HEK293 (cell line): ENCODE data around the gene WDR88.

Experiments
- BCL11B ChIP-seq: fragments of 450-650 bp; formaldehyde crosslinking; IDR thresholded peaks from 2 replicates; pipeline ENCODE4 v1.5.1; 2016; ENCODE audit warnings: low read depth, missing biosample characterization, missing genetic modification characterization
- FEZF1 ChIP-seq: fragments of 450-650 bp; formaldehyde crosslinking; IDR thresholded peaks from 2 replicates; pipeline ENCODE4 v1.5.1; 2016; ENCODE audit warnings: missing biosample characterization, missing genetic modification characterization
- GFI1B ChIP-seq: fragments of 450-650 bp; formaldehyde crosslinking; IDR thresholded peaks from 2 replicates; pipeline ENCODE4 v1.5.1; 2016; ENCODE audit warnings: missing biosample characterization, missing genetic modification characterization
- GLI4 ChIP-seq: fragments of 450-650 bp; formaldehyde crosslinking; IDR thresholded peaks from 2 replicates; pipeline ENCODE4 v1.5.1; 2016; ENCODE audit warnings: missing biosample characterization, missing genetic modification characterization
- KLF7 ChIP-seq: fragments of 450-650 bp; formaldehyde crosslinking; IDR thresholded peaks from 2 replicates; pipeline ENCODE4 v1.5.1; 2016; ENCODE audit warnings: missing biosample characterization, missing genetic modification characterization, borderline replicate concordance
- KLF9 ChIP-seq: fragments of 450-650 bp; formaldehyde crosslinking; IDR thresholded peaks from 2 replicates; pipeline ENCODE4 v1.5.1; 2016; ENCODE audit warnings: missing biosample characterization, missing genetic modification characterization, low read depth
- OSR2 ChIP-seq: fragments of 450-650 bp; formaldehyde crosslinking; IDR thresholded peaks from 2 replicates; pipeline ENCODE4 v1.5.1; 2016; ENCODE audit warnings: missing biosample characterization, missing genetic modification characterization
- PRDM1 ChIP-seq: fragments of 450-650 bp; formaldehyde crosslinking; IDR thresholded peaks from 2 replicates; pipeline ENCODE4; 2016; ENCODE audit warnings: missing biosample characterization, missing genetic modification characterization
- RBAK ChIP-seq: fragments of 450-650 bp; formaldehyde crosslinking; IDR thresholded peaks from 2 replicates; pipeline ENCODE4 v1.5.1; 2016; ENCODE audit warnings: missing biosample characterization, missing genetic modification characterization
- SETDB1 ChIP-seq: IDR thresholded peaks from one replicate; pipeline ENCODE4 v1.6.1; 2017; ENCODE audit warnings: mild to moderate bottlenecking, low read length, moderate library complexity, mixed read lengths; ENCODE audit not compliant: insufficient read length
- ZFHX2 ChIP-seq: fragments of 450-650 bp; formaldehyde crosslinking; conservative IDR thresholded peaks from 2 replicates; pipeline ENCODE4 v1.5.1; 2016; ENCODE audit warnings: missing biosample characterization, missing genetic modification characterization
- ZNF175 ChIP-seq: fragments of 450-650 bp; formaldehyde crosslinking; IDR thresholded peaks from 2 replicates; pipeline ENCODE4 v1.5.1; 2016; ENCODE audit warnings: missing biosample characterization, missing genetic modification characterization
- ZNF184 ChIP-seq: fragments of 450-650 bp; IDR thresholded peaks from 2 replicates; pipeline ENCODE4 v1.5.1; 2018; ENCODE audit warnings: missing biosample characterization, mild to moderate bottlenecking, missing genetic modification characterization
- ZNF324 ChIP-seq: fragments of 450-650 bp; formaldehyde crosslinking; IDR thresholded peaks from 2 replicates; pipeline ENCODE4 v1.5.1; 2016; ENCODE audit warnings: missing biosample characterization, missing genetic modification characterization
- ZNF571 ChIP-seq: fragments of 450-650 bp; formaldehyde crosslinking; IDR thresholded peaks from 2 replicates; pipeline ENCODE4 v1.5.0; 2017; ENCODE audit warnings: missing biosample characterization, missing genetic modification characterization
- ZNF707 ChIP-seq: fragments of 450-650 bp; formaldehyde crosslinking; IDR thresholded peaks from 2 replicates; pipeline ENCODE4 v1.5.1; 2016; ENCODE audit warnings: missing biosample characterization, missing genetic modification characterization
- ZNF747 ChIP-seq: fragments of 450-650 bp; formaldehyde crosslinking; IDR thresholded peaks from 2 replicates; pipeline ENCODE4 v1.5.1; 2016; ENCODE audit warnings: missing biosample characterization, missing genetic modification characterization
- TF ChIP-seq, protein P1 (sequence below): fragments of 450-650 bp; formaldehyde crosslinking; IDR thresholded peaks from 2 replicates; pipeline ENCODE4 v1.5.1; 2016; ENCODE audit warnings: missing biosample characterization, missing genetic modification characterization, borderline replicate concordance
- TF ChIP-seq, protein P2 (sequence below): fragments of 450-650 bp; formaldehyde crosslinking; IDR thresholded peaks from 2 replicates; pipeline ENCODE4 v1.5.1; 2016; ENCODE audit warnings: missing biosample characterization, missing genetic modification characterization
- TF ChIP-seq, protein P3 (sequence below): fragments of 450-650 bp; formaldehyde crosslinking; IDR thresholded peaks from 2 replicates; pipeline ENCODE4 v1.5.1; 2017; ENCODE audit warnings: missing biosample characterization, missing genetic modification characterization
- TF ChIP-seq, protein P4 (sequence below): fragments of 450-650 bp; formaldehyde crosslinking; IDR thresholded peaks from 2 replicates; pipeline ENCODE4 v1.5.0; 2017; ENCODE audit warnings: missing biosample characterization, missing genetic modification characterization, borderline replicate concordance
- TF ChIP-seq, protein P5 (sequence below): fragments of 450-650 bp; formaldehyde crosslinking; IDR thresholded peaks from 2 replicates; pipeline ENCODE4 v1.5.1; 2016; ENCODE audit warnings: missing biosample characterization, missing genetic modification characterization
- TF ChIP-seq, protein P6 (sequence below): fragments of 450-650 bp; formaldehyde crosslinking; IDR thresholded peaks from 2 replicates; pipeline ENCODE4 v1.5.1; 2016; ENCODE audit warnings: missing biosample characterization, missing genetic modification characterization

WDR88 gene

DNA sequence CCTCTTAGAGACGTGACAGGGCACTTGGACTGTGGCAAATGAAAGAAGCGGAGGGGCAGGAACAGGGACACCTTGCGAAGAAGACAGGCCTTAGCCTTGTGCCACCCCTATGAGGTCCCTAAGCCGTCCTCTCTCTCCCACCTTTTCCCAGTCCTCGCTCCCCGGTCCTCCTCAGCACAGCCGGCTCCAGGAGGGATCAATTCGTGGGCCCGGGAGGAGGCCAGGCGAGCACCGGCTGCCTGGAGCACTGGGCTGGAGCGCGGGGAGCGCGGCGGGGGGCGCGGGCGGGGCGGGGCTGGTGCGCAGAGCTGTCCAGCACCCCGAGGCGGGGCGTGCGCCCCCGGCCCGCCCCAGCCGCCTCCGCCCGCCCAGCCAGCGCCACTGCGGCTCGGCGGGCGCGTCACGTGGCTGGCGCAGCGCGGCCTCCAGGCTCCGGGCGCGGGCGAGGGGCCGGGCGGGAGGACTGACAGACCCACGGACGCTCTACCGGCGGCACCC lies 62.0 kb downstream of the WDR88 start, which contains the start of gene LRP3 (continued):
- TF ChIP-seq, protein P1, sequence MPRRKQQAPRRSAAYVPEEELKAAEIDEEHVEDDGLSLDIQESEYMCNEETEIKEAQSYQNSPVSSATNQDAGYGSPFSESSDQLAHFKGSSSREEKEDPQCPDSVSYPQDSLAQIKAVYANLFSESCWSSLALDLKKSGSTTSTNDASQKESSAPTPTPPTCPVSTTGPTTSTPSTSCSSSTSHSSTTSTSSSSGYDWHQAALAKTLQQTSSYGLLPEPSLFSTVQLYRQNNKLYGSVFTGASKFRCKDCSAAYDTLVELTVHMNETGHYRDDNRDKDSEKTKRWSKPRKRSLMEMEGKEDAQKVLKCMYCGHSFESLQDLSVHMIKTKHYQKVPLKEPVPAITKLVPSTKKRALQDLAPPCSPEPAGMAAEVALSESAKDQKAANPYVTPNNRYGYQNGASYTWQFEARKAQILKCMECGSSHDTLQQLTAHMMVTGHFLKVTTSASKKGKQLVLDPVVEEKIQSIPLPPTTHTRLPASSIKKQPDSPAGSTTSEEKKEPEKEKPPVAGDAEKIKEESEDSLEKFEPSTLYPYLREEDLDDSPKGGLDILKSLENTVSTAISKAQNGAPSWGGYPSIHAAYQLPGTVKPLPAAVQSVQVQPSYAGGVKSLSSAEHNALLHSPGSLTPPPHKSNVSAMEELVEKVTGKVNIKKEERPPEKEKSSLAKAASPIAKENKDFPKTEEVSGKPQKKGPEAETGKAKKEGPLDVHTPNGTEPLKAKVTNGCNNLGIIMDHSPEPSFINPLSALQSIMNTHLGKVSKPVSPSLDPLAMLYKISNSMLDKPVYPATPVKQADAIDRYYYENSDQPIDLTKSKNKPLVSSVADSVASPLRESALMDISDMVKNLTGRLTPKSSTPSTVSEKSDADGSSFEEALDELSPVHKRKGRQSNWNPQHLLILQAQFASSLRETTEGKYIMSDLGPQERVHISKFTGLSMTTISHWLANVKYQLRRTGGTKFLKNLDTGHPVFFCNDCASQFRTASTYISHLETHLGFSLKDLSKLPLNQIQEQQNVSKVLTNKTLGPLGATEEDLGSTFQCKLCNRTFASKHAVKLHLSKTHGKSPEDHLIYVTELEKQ, result no peak
- TF ChIP-seq FEZF1 (no peak), KLF7 (tag by site-specific recombination) (no peak), BCL11B (tag by site-specific recombination) (no peak), GFI1B (tag by site-specific recombination) (0 out of 2 replicates have a peak, but pooled peaks have one; percentile 16), ZNF175 (tag by site-specific recombination) (no peak), ZFHX2 (peak; percentile 28; the same call in 1 of the 2 replicates), SETDB1 (no peak), KLF9 (tag by site-specific recombination) (0 out of 2 replicates have a peak, but pooled peaks have one; percentile 34), OSR2 (tag by site-specific recombination) (no peak), PRDM1 (tag by site-specific recombination) (no peak), ZNF747 (tag by site-specific recombination) (no peak), ZNF324 (tag by site-specific recombination) (no peak), ZNF571 (tag by site-specific recombination) (no peak), RBAK (tag by site-specific recombination) (no peak), GLI4 (tag by site-specific recombination) (no peak), ZNF184 (tag by site-specific recombination) (no peak), ZNF707 (tag by site-specific recombination) (no peak)
- TF ChIP-seq, protein P2, sequence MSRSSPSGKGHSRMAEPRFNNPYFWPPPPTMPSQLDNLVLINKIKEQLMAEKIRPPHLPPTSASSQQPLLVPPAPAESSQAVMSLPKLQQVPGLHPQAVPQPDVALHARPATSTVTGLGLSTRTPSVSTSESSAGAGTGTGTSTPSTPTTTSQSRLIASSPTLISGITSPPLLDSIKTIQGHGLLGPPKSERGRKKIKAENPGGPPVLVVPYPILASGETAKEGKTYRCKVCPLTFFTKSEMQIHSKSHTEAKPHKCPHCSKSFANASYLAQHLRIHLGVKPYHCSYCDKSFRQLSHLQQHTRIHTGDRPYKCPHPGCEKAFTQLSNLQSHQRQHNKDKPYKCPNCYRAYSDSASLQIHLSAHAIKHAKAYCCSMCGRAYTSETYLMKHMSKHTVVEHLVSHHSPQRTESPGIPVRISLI (tag by site-specific recombination), result no peak
- TF ChIP-seq, protein P3, sequence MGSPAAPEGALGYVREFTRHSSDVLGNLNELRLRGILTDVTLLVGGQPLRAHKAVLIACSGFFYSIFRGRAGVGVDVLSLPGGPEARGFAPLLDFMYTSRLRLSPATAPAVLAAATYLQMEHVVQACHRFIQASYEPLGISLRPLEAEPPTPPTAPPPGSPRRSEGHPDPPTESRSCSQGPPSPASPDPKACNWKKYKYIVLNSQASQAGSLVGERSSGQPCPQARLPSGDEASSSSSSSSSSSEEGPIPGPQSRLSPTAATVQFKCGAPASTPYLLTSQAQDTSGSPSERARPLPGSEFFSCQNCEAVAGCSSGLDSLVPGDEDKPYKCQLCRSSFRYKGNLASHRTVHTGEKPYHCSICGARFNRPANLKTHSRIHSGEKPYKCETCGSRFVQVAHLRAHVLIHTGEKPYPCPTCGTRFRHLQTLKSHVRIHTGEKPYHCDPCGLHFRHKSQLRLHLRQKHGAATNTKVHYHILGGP (tag by site-specific recombination), result no peak
- TF ChIP-seq, protein P4, sequence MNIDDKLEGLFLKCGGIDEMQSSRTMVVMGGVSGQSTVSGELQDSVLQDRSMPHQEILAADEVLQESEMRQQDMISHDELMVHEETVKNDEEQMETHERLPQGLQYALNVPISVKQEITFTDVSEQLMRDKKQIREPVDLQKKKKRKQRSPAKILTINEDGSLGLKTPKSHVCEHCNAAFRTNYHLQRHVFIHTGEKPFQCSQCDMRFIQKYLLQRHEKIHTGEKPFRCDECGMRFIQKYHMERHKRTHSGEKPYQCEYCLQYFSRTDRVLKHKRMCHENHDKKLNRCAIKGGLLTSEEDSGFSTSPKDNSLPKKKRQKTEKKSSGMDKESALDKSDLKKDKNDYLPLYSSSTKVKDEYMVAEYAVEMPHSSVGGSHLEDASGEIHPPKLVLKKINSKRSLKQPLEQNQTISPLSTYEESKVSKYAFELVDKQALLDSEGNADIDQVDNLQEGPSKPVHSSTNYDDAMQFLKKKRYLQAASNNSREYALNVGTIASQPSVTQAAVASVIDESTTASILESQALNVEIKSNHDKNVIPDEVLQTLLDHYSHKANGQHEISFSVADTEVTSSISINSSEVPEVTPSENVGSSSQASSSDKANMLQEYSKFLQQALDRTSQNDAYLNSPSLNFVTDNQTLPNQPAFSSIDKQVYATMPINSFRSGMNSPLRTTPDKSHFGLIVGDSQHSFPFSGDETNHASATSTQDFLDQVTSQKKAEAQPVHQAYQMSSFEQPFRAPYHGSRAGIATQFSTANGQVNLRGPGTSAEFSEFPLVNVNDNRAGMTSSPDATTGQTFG (tag by site-specific recombination), result no peak
- TF ChIP-seq, protein P5, sequence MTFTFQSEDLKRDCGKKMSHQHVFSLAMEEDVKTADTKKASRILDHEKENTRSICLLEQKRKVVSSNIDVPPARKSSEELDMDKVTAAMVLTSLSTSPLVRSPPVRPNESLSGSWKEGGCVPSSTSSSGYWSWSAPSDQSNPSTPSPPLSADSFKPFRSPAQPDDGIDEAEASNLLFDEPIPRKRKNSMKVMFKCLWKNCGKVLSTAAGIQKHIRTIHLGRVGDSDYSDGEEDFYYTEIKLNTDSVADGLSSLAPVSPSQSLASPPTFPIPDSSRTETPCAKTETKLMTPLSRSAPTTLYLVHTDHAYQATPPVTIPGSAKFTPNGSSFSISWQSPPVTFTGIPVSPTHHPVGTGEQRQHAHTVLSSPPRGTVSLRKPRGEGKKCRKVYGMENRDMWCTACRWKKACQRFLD (tag by site-specific recombination), result no peak
- TF ChIP-seq, protein P6, sequence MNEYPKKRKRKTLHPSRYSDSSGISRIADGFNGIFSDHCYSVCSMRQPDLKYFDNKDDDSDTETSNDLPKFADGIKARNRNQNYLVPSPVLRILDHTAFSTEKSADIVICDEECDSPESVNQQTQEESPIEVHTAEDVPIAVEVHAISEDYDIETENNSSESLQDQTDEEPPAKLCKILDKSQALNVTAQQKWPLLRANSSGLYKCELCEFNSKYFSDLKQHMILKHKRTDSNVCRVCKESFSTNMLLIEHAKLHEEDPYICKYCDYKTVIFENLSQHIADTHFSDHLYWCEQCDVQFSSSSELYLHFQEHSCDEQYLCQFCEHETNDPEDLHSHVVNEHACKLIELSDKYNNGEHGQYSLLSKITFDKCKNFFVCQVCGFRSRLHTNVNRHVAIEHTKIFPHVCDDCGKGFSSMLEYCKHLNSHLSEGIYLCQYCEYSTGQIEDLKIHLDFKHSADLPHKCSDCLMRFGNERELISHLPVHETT (tag by site-specific recombination), result no peak
